Transverse colon (tissue), 3 donors: Measurements from ENCODE around the gene BUD23.

Experiments used
- CTCF ChIP-seq, 5 experiments: fragments of 200-600 bp in 3 of 5; fragments of 450-650 bp in 2 of 5; sonication (generic) in 3 of 5; IDR thresholded peaks; 1 replicate in 2 of 5; 2 replicates in 3 of 5; pipeline ENCODE4 v1.5.1; 2016 to 2017; ENCODE audit warnings: antibody characterized with exemption in 5 of 5, inconsistent platforms in 3 of 5, mild to moderate bottlenecking in 2 of 5, moderate library complexity in 1 of 5
- EP300 ChIP-seq: sonication (generic); formaldehyde crosslinking; IDR thresholded peaks from one replicate; pipeline ENCODE4 v1.6.1; 2017; ENCODE audit warnings: antibody characterized with exemption, low read depth

- TF ChIP-seq CTCF (IDR thresholded peaks at IDR 0.05), result no peak
- TF ChIP-seq EP300, result no peak
Observed at GRCh38 chr7:73702226-73702625, 18.8 kb downstream of the BUD23 start.
